Stimulated activated memory B cell treated with anti-CD40 and anti-IgM and Interleukin-4, amounts not matched to agents 10 μg/mL and 1 μg/mL and 100 μg/mL, for 72 hours (primary cell): ENCODE measurements around the gene PLEKHA1.

Experiments used
- ATAC-seq: fragments of 150-1000 bp; cut with Tn5 transposase; 2 replicates; pipeline ENCODE4 v1.10.0; 2021
- H3K27ac Mint-ChIP-seq: one replicate; pipeline ENCODE4 v1.8.0; 2022; ENCODE audit warnings: mild to moderate bottlenecking, mixed read lengths
- H3K27me3 Mint-ChIP-seq: one replicate; pipeline ENCODE4 v1.8.0; 2022; ENCODE audit warnings: mixed read lengths
- H3K36me3 Mint-ChIP-seq: one replicate; pipeline ENCODE4 v1.8.0; 2022; ENCODE audit warnings: mixed read lengths
- H3K4me1 Mint-ChIP-seq: one replicate; pipeline ENCODE4 v1.8.0; 2022; ENCODE audit warnings: mixed read lengths
- H3K4me3 Mint-ChIP-seq: one replicate; pipeline ENCODE4 v1.8.0; 2022; ENCODE audit warnings: mild to moderate bottlenecking, moderate library complexity, mixed read lengths
- H3K9me3 Mint-ChIP-seq: one replicate; pipeline ENCODE4 v1.8.0; 2022; ENCODE audit warnings: mixed read lengths

Gene PLEKHA1

DNA sequence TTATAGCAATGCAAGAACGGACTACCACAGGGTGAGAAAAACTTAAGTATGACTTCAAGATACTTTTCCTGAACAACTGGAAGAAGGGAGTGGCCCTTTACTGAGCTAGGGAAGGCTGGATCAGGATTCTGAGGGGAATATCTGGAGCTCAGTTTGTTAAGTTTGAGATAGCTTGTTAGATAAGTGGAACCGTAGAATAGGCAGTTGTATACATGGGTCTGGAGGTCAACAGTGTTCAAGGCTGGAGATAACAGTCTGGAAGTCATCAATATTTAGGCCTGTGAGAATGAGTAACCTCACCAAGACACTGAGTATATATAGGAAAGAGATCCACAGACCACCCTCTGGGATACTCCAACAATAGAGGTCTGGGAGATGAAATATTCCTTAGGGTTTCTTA is 7.2 kb downstream of the PLEKHA1 start:
- peaks cover 9% of the 10 kb centered on the region for H3K4me1 Mint-ChIP-seq
- no peak overlapping the region for H3K4me3 Mint-ChIP-seq
- H3K9me3 Mint-ChIP-seq: peaks cover 2% of the 10 kb centered on the region
- H3K27ac Mint-ChIP-seq: no peak overlapping the region
- peaks cover 20% of the 10 kb centered on the region for H3K36me3 Mint-ChIP-seq
- H3K27me3 Mint-ChIP-seq: no peaks in the 10 kb centered on the region
- ATAC-seq: no peak

DNA sequence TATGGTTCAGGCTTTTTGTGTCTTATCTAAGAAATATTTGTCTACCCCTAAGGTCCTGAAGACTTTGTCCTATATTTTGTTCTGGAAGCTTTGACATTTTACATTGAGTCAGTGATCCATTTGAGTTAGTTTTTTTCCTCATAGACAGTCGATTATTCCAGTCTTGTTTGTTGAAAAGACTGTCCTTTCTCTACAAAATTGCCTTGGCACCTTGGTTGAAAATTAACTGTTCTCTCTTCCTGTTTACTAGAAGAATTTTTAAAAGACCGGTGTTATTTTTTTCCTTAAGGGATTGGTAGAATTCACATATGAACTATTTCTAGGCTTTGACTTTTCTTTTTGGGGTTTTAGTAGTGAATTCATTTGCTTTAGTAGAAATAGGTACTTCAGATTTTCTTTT is 12.0 kb downstream of the PLEKHA1 start:
- Mint-ChIP-seq H3K4me1 (peaks cover 28% of the 10 kb centered on the region), H3K27ac (no peak overlapping the region), H3K4me3 (no peak overlapping the region), H3K36me3 (peaks cover 20% of the 10 kb centered on the region), H3K27me3 (no peaks in the 10 kb centered on the region), H3K9me3 (no peaks in the 10 kb centered on the region)
- ATAC-seq: no peak

DNA sequence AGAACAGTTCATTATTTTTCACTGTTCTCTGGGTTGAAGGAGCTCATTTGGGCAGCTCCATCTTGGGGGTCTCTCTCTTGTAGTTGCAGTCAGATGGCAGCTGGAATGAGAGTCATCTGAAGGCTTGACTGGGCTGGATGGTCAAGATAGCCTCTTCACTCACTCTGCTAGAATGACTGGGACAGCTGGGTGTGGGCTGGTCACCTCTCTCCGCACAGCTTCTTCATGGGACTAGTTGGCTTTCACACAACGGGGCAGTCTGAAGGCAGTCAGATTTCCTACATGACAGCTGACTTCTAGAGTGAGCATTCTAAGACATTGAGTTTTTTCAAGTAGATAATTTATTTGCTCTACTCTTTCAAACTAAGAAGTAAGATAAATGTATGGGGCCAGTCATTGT is 13.1 kb downstream of the PLEKHA1 start:
- Mint-ChIP-seq H3K4me3 (no peak overlapping the region), H3K27ac (no peak overlapping the region), H3K36me3 (peaks cover 24% of the 10 kb centered on the region), H3K4me1 (peaks cover 28% of the 10 kb centered on the region), H3K9me3 (no peaks in the 10 kb centered on the region), H3K27me3 (no peaks in the 10 kb centered on the region)
- ATAC-seq: no peak

DNA sequence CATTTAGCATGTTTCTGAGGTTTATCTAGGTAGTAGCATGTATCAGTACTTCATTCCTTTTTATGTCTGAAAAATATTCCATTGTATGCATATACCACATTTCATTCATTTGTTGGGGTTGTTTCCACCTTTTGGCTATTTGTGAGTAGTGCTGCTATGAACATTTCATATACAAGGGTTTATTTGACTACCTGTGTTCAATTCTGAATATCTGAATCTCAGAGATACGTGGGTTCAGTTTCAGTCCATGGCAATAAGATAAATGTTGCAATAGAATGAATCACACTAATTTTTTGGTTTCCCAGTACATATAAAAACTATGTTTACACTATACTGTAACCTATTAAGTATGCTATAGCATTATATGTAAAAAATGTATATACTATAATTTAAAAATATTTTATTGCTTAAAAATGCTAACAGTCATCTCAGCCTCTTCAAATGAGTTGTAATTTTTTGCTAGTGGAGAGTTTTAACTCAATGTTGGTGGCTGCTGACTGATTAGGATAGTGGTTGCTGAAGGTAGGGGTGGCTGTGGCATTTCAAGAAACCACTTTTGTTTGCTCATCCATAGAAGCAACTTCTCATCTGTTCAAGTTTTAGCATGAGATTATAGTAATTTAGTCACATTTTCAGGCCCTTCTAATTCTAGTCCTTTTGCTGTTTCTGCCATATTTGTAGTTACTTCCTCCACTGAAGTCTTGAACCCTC is 13.9 kb downstream of the PLEKHA1 start:
- H3K4me3 Mint-ChIP-seq: no peak overlapping the region
- H3K27ac Mint-ChIP-seq: no peak overlapping the region
- peaks cover 24% of the 10 kb centered on the region for H3K36me3 Mint-ChIP-seq
- peak; percentile 70 for ATAC-seq
- no peaks in the 10 kb centered on the region for H3K27me3 Mint-ChIP-seq
- H3K4me1 Mint-ChIP-seq: peaks cover 28% of the 10 kb centered on the region
- no peaks in the 10 kb centered on the region for H3K9me3 Mint-ChIP-seq

DNA sequence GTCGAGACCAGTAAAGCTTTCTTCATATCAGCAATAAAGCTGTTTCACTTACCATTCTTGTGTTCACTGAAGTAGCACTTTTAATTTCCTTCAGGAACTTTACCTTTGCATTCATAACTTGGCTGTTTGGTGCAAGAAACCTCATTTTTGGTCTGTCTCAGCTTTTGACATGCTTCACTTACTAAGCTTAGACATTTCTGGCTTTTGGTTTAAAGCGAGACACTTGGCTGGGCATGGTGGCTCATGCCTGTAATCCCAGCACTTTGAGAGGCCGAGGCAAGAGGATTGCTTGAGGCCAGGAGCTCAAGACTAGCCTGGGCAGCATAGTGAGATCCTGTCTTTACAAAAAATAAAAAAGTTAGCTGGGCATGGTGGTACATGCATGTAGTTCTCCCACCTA is 15.8 kb downstream of the PLEKHA1 start:
- Mint-ChIP-seq H3K9me3 (no peaks in the 10 kb centered on the region), H3K36me3 (peaks cover 30% of the 10 kb centered on the region), H3K27ac (peak overlapping the region; percentile 35), H3K4me3 (no peak overlapping the region), H3K4me1 (peaks cover 23% of the 10 kb centered on the region), H3K27me3 (no peaks in the 10 kb centered on the region)
- peak; percentile 67 for ATAC-seq

DNA sequence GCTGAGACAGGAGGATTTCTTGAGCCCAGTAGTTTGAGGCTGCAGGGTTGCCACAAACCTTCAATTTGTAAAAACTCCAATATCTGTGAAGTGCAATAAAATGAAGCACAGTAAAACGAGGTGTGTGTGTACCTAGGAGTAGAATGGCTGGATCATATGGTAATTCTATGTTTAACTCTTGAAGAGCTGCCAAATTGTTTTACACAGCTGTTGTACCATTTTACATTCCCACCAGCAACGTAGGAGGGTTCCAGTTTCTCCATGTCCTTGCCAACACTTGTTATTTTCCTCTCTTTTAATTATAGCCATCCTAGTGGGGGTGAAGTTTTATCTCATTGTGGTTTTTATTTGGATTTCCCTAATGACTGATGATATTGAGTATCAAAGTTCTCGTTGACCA is 16.2 kb downstream of the PLEKHA1 start:
- no peak overlapping the region for H3K27ac Mint-ChIP-seq
- H3K4me3 Mint-ChIP-seq: no peak overlapping the region
- H3K4me1 Mint-ChIP-seq: peaks cover 23% of the 10 kb centered on the region
- no peaks in the 10 kb centered on the region for H3K27me3 Mint-ChIP-seq
- peaks cover 32% of the 10 kb centered on the region for H3K36me3 Mint-ChIP-seq
- H3K9me3 Mint-ChIP-seq: no peaks in the 10 kb centered on the region
- no peak for ATAC-seq

DNA sequence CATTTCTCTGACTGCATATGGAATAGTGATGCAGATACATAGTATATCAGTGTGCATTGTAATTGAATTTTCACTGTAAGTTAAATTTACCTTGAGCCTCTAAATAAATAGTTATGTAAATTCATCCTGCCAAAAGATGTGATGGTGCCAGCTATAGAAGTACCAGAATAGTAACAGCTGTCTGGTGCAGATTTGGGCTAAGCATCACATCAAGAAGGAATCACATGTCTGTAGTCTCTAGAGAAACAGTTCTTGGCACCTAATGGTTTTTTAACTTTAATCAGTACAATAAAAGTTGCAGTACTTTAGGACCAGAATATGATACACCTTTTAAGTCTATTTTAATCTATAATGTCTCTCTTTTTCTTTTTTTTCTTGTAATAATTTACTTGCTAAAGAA is 17.4 kb downstream of the PLEKHA1 start:
- no peak overlapping the region for H3K27ac Mint-ChIP-seq
- no peaks in the 10 kb centered on the region for H3K9me3 Mint-ChIP-seq
- no peak for ATAC-seq
- H3K4me3 Mint-ChIP-seq: no peak overlapping the region
- no peaks in the 10 kb centered on the region for H3K27me3 Mint-ChIP-seq
- peaks cover 39% of the 10 kb centered on the region for H3K36me3 Mint-ChIP-seq
- H3K4me1 Mint-ChIP-seq: peaks cover 17% of the 10 kb centered on the region

DNA sequence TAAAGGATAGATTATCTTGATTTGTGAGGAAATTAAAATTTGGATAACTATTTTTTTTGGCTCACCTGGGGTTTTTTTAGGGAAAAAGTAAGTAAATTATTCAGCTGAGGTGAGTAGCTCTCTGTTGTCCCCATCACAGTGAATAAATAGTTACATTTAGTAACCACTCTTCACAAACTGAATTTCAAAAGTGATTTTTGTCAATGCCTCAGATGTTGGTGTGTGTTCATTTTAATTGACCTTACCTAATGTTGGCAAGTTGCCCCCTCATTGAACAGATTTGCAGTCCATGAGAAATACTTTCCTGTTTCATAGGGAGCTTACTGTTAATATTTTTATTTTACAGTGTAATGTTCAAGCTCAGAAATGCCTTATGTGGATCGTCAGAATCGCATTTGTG is 18.3 kb downstream of the PLEKHA1 start:
- peaks cover 17% of the 10 kb centered on the region for H3K4me1 Mint-ChIP-seq
- H3K36me3 Mint-ChIP-seq: peaks cover 38% of the 10 kb centered on the region
- H3K4me3 Mint-ChIP-seq: no peak overlapping the region
- H3K9me3 Mint-ChIP-seq: no peaks in the 10 kb centered on the region
- H3K27me3 Mint-ChIP-seq: no peaks in the 10 kb centered on the region
- ATAC-seq: no peak
- H3K27ac Mint-ChIP-seq: no peak overlapping the region

DNA sequence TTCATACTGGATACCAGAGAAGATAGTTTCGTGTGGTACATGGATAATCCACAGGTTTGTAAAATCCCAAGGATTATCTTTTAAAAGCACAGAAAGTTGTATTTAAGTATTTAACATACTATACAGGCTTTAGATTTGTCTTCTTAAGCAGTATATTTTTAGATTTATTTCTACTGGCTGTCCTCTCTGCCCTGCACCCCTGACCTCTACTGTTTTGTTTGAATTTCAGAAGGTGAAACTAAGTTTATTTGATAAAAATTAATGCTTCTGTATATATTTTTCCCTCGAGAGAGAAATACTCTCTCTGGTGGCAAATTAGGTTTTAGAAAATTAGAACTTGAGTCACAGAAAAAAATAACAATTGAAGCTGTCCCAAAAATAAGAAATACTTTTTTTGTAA is 18.8 kb downstream of the PLEKHA1 start:
- Mint-ChIP-seq H3K4me3 (no peak overlapping the region), H3K9me3 (no peaks in the 10 kb centered on the region), H3K27me3 (no peaks in the 10 kb centered on the region), H3K4me1 (peaks cover 17% of the 10 kb centered on the region), H3K27ac (no peak overlapping the region), H3K36me3 (peaks cover 34% of the 10 kb centered on the region)
- no peak for ATAC-seq

DNA sequence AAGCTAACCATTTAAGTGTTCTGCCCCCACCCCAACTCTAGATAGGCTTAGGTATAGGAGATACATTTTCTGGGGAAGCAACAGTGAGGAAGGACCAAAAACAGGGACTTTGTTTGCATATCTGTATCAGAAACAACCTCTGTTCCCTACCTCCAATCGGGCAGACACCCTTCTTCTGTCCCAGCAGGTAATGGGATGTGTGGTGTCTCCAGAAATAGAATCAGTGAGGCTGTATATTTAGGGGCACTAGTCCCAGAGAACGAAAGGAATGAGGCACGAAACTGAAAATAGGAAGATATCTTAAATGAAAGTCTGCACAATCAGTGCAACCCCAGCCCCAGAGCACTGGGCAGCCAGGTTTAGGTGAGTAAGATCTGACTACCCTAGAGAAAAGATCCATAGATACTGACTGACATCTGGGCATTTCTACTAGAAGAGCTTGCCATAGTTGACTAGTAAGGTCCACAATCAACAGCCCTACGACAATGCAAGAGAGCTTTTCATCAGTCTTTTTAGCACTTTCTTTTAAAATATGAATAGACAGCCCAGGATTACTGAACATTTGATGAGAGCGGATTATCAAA is 28.1 kb downstream of the PLEKHA1 start:
- H3K4me1 Mint-ChIP-seq: no peaks in the 10 kb centered on the region
- H3K27me3 Mint-ChIP-seq: no peaks in the 10 kb centered on the region
- H3K27ac Mint-ChIP-seq: no peak overlapping the region
- H3K4me3 Mint-ChIP-seq: no peak overlapping the region
- ATAC-seq: no peak
- H3K36me3 Mint-ChIP-seq: peaks cover 15% of the 10 kb centered on the region
- no peaks in the 10 kb centered on the region for H3K9me3 Mint-ChIP-seq

DNA sequence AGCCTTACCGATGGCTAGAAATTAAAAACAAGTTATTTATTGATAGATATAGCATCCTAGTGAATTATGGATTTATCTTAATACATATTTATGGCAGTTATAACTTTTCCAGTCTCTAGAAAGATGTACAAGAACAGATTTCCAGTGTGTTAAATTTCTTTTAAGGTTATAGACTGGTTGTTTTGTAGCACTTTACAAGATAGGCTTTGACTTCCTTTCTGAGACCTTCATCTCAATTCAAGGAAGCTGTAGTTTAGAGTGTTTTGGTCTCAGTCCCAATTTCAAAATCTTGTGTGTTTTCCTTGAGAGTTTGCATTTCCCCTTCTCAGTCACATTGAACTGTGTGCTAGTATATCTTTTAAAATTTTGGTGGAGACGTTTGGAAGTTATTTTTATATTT is 30.1 kb downstream of the PLEKHA1 start:
- Mint-ChIP-seq H3K27ac (no peak overlapping the region), H3K36me3 (peaks cover 15% of the 10 kb centered on the region), H3K9me3 (no peaks in the 10 kb centered on the region), H3K4me1 (no peaks in the 10 kb centered on the region), H3K4me3 (no peak overlapping the region), H3K27me3 (no peaks in the 10 kb centered on the region)
- ATAC-seq: no peak

DNA sequence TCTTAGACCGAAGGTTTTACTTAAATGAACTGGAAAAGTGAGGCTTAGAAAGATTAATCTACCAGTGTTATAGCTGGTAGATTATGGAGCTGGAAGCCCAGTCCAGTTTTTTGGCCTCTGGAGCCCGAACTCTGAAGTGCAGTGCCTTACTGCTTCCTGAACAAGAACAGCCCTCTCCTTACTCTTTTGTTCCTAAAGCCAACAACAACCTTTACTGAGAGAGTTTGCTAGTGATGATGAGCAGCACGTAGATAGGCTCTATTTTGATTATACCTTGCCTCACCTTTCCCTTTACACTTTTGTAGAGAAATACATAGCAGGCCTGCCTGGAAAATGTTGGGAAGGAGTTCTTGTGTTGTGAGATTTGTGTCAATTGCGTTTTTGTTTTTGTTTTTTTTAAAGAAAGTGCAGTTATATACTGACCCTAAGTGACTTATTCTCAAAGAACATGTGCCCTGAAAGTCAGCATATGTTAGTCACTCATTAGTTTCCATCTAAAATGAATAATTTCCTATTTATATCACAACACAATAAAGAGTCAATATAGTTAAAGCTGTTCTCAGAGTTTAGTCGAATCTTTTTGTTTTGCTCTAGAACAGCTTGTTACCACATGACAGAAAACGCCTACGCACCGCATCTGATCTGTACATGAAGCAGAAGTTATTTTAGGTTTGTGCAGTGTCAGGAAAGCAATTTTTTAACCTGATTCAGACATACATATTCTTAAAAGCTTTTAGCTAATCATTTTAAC is 33.0 kb downstream of the PLEKHA1 start:
- no peaks in the 10 kb centered on the region for H3K27me3 Mint-ChIP-seq
- H3K9me3 Mint-ChIP-seq: no peaks in the 10 kb centered on the region
- no peak for ATAC-seq
- H3K4me1 Mint-ChIP-seq: no peaks in the 10 kb centered on the region
- no peak overlapping the region for H3K27ac Mint-ChIP-seq
- H3K4me3 Mint-ChIP-seq: no peak overlapping the region
- peaks cover 15% of the 10 kb centered on the region for H3K36me3 Mint-ChIP-seq

DNA sequence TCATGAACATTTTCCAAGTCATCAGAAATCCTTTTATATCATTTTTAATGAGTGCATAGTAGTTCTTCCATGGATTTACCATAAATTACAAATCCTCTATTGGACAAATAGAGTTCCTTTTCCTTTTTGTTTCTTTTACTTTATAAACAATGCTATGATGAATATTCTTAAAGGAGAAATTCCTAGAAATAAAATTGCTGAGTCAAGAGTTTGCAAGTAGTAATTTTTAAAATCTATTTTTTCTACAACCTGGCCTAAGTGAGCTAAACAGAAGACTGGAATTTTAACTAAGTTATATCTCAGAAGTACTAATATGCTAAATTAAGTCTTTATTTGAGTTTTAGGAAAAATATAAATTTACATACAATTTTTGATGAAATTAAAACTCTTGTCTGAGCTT is 38.8 kb downstream of the PLEKHA1 start:
- ATAC-seq: no peak
- Mint-ChIP-seq H3K9me3 (peaks cover 3% of the 10 kb centered on the region), H3K4me3 (no peak overlapping the region), H3K4me1 (peaks cover 5% of the 10 kb centered on the region), H3K27ac (no peak overlapping the region), H3K27me3 (no peaks in the 10 kb centered on the region), H3K36me3 (peaks cover 26% of the 10 kb centered on the region)

DNA sequence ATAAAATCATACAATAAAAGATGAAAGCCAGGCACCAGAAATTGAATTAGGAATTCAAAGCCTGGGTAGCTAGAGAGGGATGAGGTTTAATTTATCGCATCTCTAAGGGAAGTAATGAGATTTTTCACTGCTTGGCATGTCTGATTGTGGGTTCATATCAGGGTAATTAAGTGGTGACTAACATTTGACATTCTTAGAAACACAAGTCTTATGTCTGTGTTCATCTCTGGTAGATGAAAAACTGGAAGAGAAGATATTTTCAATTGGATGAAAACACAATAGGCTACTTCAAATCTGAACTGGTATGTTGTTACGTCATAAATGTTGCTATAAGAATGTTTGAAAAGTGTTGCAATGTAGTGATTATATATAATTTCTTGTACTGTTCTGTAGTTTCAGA is 43.2 kb downstream of the PLEKHA1 start:
- no peak overlapping the region for H3K27ac Mint-ChIP-seq
- peaks cover 38% of the 10 kb centered on the region for H3K36me3 Mint-ChIP-seq
- H3K27me3 Mint-ChIP-seq: no peaks in the 10 kb centered on the region
- no peak overlapping the region for H3K4me3 Mint-ChIP-seq
- H3K4me1 Mint-ChIP-seq: peaks cover 5% of the 10 kb centered on the region
- no peak for ATAC-seq
- peaks cover 3% of the 10 kb centered on the region for H3K9me3 Mint-ChIP-seq

DNA sequence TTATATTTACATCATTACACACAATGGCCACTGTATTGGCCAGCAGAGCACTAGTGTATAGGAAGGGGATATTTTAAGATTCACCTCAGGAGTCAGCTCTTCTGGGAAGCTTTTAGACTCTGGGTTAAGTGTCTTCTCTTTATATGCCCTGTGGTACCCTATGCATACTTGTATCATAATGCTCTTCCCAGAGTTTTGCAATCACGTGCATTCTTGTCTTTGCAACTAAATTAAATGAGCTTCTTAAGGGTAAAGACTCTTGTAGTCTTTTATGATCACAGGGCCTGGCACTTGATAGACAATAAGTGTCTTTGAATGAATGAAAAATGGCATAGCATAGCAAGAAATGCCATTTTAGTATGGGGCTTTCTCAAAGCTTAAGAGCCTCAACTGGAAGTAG is 44.5 kb downstream of the PLEKHA1 start:
- H3K4me3 Mint-ChIP-seq: no peak overlapping the region
- peaks cover 36% of the 10 kb centered on the region for H3K36me3 Mint-ChIP-seq
- no peaks in the 10 kb centered on the region for H3K27me3 Mint-ChIP-seq
- H3K9me3 Mint-ChIP-seq: peaks cover 3% of the 10 kb centered on the region
- peaks cover 5% of the 10 kb centered on the region for H3K4me1 Mint-ChIP-seq
- no peak overlapping the region for H3K27ac Mint-ChIP-seq
- ATAC-seq: no peak
